ENCODE results near the gene ZNF451.

Gene ZNF451

DNA sequence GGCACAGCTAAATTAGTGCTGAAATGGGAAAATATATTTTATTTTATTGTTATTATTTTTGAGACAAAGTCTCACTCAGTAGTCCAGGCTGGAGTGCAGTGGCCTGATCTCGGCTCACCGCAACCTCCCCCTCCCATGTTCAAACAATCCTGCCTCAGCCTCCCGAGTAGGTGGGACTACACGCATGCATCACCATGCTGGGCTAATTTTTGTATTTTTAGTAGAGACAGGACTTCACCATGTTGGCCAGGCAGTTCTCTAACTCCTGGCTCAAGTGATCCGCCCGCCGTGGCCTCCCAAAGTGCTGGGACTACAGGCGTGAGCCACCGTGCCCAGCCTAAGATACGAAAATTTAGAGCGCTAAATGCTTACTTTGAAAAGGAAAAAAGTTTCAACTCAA lies 127.3 kb downstream of the ZNF451 start:
- TF ChIP-seq MYC (IDR thresholded peaks at IDR 0.05; ENCODE audit: low read depth, low read length) (no peak), POLR2A (IDR thresholded peaks at IDR 0.05; ENCODE audit: extremely low read depth, insufficient read length) (no peak)
- TF ChIP-seq, protein P1, sequence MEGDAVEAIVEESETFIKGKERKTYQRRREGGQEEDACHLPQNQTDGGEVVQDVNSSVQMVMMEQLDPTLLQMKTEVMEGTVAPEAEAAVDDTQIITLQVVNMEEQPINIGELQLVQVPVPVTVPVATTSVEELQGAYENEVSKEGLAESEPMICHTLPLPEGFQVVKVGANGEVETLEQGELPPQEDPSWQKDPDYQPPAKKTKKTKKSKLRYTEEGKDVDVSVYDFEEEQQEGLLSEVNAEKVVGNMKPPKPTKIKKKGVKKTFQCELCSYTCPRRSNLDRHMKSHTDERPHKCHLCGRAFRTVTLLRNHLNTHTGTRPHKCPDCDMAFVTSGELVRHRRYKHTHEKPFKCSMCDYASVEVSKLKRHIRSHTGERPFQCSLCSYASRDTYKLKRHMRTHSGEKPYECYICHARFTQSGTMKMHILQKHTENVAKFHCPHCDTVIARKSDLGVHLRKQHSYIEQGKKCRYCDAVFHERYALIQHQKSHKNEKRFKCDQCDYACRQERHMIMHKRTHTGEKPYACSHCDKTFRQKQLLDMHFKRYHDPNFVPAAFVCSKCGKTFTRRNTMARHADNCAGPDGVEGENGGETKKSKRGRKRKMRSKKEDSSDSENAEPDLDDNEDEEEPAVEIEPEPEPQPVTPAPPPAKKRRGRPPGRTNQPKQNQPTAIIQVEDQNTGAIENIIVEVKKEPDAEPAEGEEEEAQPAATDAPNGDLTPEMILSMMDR (IDR thresholded peaks at IDR 0.05; ENCODE audit: low read depth, low read length), result no peak
- TF ChIP-seq, protein P2, sequence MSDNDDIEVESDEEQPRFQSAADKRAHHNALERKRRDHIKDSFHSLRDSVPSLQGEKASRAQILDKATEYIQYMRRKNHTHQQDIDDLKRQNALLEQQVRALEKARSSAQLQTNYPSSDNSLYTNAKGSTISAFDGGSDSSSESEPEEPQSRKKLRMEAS (IDR thresholded peaks at IDR 0.05; ENCODE audit: low read depth, low read length), result no peak
- no peak overlapping the region for H3K4me3 ChIP-seq (ENCODE audit: low read depth, low read length)
- no peak for DNase-seq (ENCODE audit: low read depth)

All from NB4 (cell line).